H9 (cell line): ENCODE results near the gene ERICH6B. TPM values are rescaled to one million over a fixed set of nuclear protein-coding genes. Genes with fewer than 3 reads are reported as not detected.

Experiments
- DNase-seq: peaks from one replicate; pipeline ENCODE4 v3.0.0-alpha.2; 2017
- H2AFZ ChIP-seq: one replicate; pipeline ENCODE4 v1.6.1; 2013; ENCODE audit warnings: mild to moderate bottlenecking, low read length, control low read depth, moderate library complexity
- H2AK5ac ChIP-seq: 2 replicates; pipeline ENCODE4 v1.6.1; 2013; ENCODE audit warnings: low read length, control low read depth, mixed read lengths; ENCODE audit not compliant: insufficient read length
- H2BK120ac ChIP-seq: one replicate; pipeline ENCODE4 v1.6.1; 2013; ENCODE audit warnings: low read depth, mild to moderate bottlenecking, low read length, control low read depth, inconsistent platforms; ENCODE audit not compliant: poor library complexity, severe bottlenecking
- H2BK12ac ChIP-seq: 2 replicates; pipeline ENCODE4 v1.6.1; 2013; ENCODE audit warnings: low read length, control low read depth, mixed read lengths, low read depth; ENCODE audit not compliant: insufficient read length
- H2BK15ac ChIP-seq: 2 replicates; pipeline ENCODE4 v1.6.1; 2013; ENCODE audit warnings: low read depth, low read length, control low read depth
- H2BK20ac ChIP-seq: one replicate; pipeline ENCODE4 v1.6.1; 2013; ENCODE audit warnings: low read depth, mild to moderate bottlenecking, low read length, control low read depth, inconsistent platforms; ENCODE audit not compliant: poor library complexity, severe bottlenecking
- H2BK5ac ChIP-seq: 2 replicates; pipeline ENCODE4 v1.6.1; 2013; ENCODE audit warnings: low read length, control low read depth, mixed read lengths; ENCODE audit not compliant: insufficient read length
- H3K14ac ChIP-seq: 2 replicates; pipeline ENCODE4 v1.6.1; 2013; ENCODE audit warnings: low read length, control low read depth; ENCODE audit not compliant: insufficient read depth
- H3K18ac ChIP-seq: 2 replicates; pipeline ENCODE4 v1.6.1; 2013; ENCODE audit warnings: low read depth, mild to moderate bottlenecking, mixed read lengths, low read length, control low read depth; ENCODE audit not compliant: insufficient read length
- H3K23ac ChIP-seq: 2 replicates; pipeline ENCODE4 v1.6.1; 2013; ENCODE audit warnings: low read length, control low read depth, mixed read lengths, low read depth; ENCODE audit not compliant: insufficient read length
- H3K23me2 ChIP-seq: 2 replicates; pipeline ENCODE4 v1.6.1; 2013; ENCODE audit warnings: low read depth, mild to moderate bottlenecking, mixed read lengths, low read length, control low read depth; ENCODE audit not compliant: insufficient read length, poor library complexity, severe bottlenecking
- H3K27ac ChIP-seq: 2 replicates; pipeline ENCODE4 v1.5.1; 2013; ENCODE audit warnings: low read length, control low read depth, mixed read lengths, low read depth; ENCODE audit not compliant: insufficient read length
- H3K27me3 ChIP-seq: 2 replicates; pipeline ENCODE4 v1.6.1; 2013; ENCODE audit warnings: low read length, control low read depth, inconsistent platforms; ENCODE audit not compliant: insufficient read depth
- H3K4ac ChIP-seq: 2 replicates; pipeline ENCODE4 v1.6.1; 2013; ENCODE audit warnings: low read depth, mild to moderate bottlenecking, control low read depth, inconsistent platforms, low read length, moderate library complexity
- H3K4me1 ChIP-seq: 2 replicates; pipeline ENCODE4 v1.6.1; 2013; ENCODE audit warnings: low read length, control low read depth, inconsistent platforms; ENCODE audit not compliant: insufficient read depth
- H3K4me2 ChIP-seq: 2 replicates; pipeline ENCODE4 v1.6.1; 2013; ENCODE audit warnings: low read length, control low read depth, mixed read lengths; ENCODE audit not compliant: insufficient read length, insufficient read depth
- H3K56ac ChIP-seq: 2 replicates; pipeline ENCODE4 v1.6.1; 2013; ENCODE audit warnings: low read depth, mild to moderate bottlenecking, mixed read lengths, low read length, control low read depth; ENCODE audit not compliant: insufficient read length
- H3K79me1 ChIP-seq: 2 replicates; pipeline ENCODE4 v1.6.1; 2013; ENCODE audit warnings: low read depth, mild to moderate bottlenecking, moderate library complexity, low read length, control low read depth, inconsistent platforms; ENCODE audit not compliant: insufficient read depth, poor library complexity, severe bottlenecking
- H3K79me2 ChIP-seq: 2 replicates; pipeline ENCODE4 v1.6.1; 2013; ENCODE audit warnings: low read length, control low read depth, inconsistent platforms; ENCODE audit not compliant: insufficient read depth
- H3K9ac ChIP-seq: 2 replicates; pipeline ENCODE4 v1.6.1; 2013; ENCODE audit warnings: low read length, control low read depth, mixed read lengths; ENCODE audit not compliant: insufficient read length; ENCODE audit errors: extremely low read depth
- H3K9me3 ChIP-seq: one replicate; pipeline ENCODE4 v1.6.1; 2013; ENCODE audit warnings: low read depth, low read length, inconsistent platforms; ENCODE audit not compliant: control insufficient read depth
- H3T11ph ChIP-seq: one replicate; pipeline ENCODE4 v1.6.1; 2013; ENCODE audit warnings: mild to moderate bottlenecking, low read length, control low read depth, inconsistent platforms
- H4K20me1 ChIP-seq: one replicate; pipeline ENCODE4 v1.6.1; 2013; ENCODE audit not compliant: control insufficient read depth, insufficient read length, insufficient read depth
- H4K5ac ChIP-seq: 2 replicates; pipeline ENCODE4 v1.6.1; 2013; ENCODE audit warnings: low read depth, mild to moderate bottlenecking, mixed read lengths, low read length, control low read depth; ENCODE audit not compliant: insufficient read length
- H4K8ac ChIP-seq: replicated peaks from 2 replicates; pipeline ENCODE4 v1.6.1; 2013; ENCODE audit warnings: low read length, control low read depth, mixed read lengths, low read depth; ENCODE audit not compliant: insufficient read length
- H4K91ac ChIP-seq: 2 replicates; pipeline ENCODE4 v1.6.1; 2013; ENCODE audit warnings: low read depth, mild to moderate bottlenecking, moderate library complexity, mixed read lengths, low read length, control low read depth; ENCODE audit not compliant: insufficient read length
- H3K27ac Mint-ChIP-seq, 3 experiments: 2 replicates in 2 of 3; 3 replicates in 1 of 3; pipeline ENCODE4 v1.8.0; 2020 to 2021; ENCODE audit warnings: mixed read lengths in 3 of 3, mild to moderate bottlenecking in 1 of 3, moderate library complexity in 1 of 3
- H3K27me3 Mint-ChIP-seq: 2 replicates; pipeline ENCODE4 v1.8.0; 2021; ENCODE audit warnings: low read depth, mild to moderate bottlenecking, moderate library complexity, mixed read lengths
- H3K36me3 Mint-ChIP-seq, 3 experiments: 2 replicates in 2 of 3; 3 replicates in 1 of 3; pipeline ENCODE4 v1.8.0; 2020 to 2021; ENCODE audit warnings: low read depth in 3 of 3, mixed read lengths in 3 of 3; ENCODE audit not compliant: insufficient read depth in 1 of 3
- H3K4me1 Mint-ChIP-seq, 2 experiments: 2 replicates each; pipeline ENCODE4 v1.8.0; 2020; ENCODE audit warnings: mixed read lengths in 2 of 2
- H3K4me3 Mint-ChIP-seq, 2 experiments: 2 replicates in 1 of 2; 3 replicates in 1 of 2; pipeline ENCODE4 v1.8.0; 2020 to 2021; ENCODE audit warnings: mild to moderate bottlenecking in 2 of 2, mixed read lengths in 2 of 2, moderate library complexity in 1 of 2
- H3K9me3 Mint-ChIP-seq, 2 experiments: 2 replicates in 1 of 2; 3 replicates in 1 of 2; pipeline ENCODE4 v1.8.0; 2020; ENCODE audit warnings: mild to moderate bottlenecking in 2 of 2, mixed read lengths in 2 of 2, moderate library complexity in 1 of 2
- CTCF ChIP-seq: fragments of 200-600 bp; sonication (generic); conservative IDR thresholded peaks from 3 replicates; pipeline ENCODE4 v1.8.0; 2021; ENCODE audit warnings: antibody characterized with exemption, mild to moderate bottlenecking
- WGBS: extraction: QIAGEN DNeasy Blood & Tissue Kit; methylation state at CpG from one replicate; pipeline ENCODE4 v1.1.7; 2013; ENCODE audit warnings: missing lambda C conversion rate, low lambda C conversion rate, mixed read lengths; ENCODE audit not compliant: insufficient read length; ENCODE audit errors: extremely low coverage; 5-methylcytosine and 5-hydroxymethylcytosine counted together
- total RNA-seq: library from RNA; stranded (reverse); gene quantifications from 2 replicates; pipeline ENCODE4 v1.2.1, GENCODE V29; 2021

The ERICH6B gene
- total RNA-seq, 1 experiment from 2014 or later: not detected

DNA sequence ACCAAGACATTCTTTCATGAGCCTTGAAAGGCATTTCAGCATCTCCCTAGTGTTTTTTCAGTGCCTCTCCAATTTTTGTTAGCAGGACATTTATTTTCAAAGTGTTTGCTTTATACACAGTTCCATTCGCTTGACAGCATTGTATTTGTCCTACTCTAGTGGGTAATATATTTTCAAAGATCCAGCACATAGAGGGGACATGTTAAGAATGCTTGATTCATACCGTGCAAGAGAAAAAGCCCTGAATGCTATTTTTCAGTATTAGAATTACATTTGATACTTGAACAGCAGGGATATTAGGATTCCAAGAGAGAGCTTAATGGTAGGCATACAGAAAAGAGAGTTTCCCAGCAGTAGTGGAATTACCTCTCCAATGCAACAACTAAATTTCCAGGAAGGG, 21.3 kb downstream of the ERICH6B start:
- no peaks in the 10 kb centered on the region for H3K4me1 Mint-ChIP-seq
- H3K9ac ChIP-seq: no peak overlapping the region
- no peak overlapping the region for H3K4me2 ChIP-seq
- H2AFZ ChIP-seq: no peak overlapping the region
- H3K18ac ChIP-seq: no peak overlapping the region
- no peak overlapping the region for H4K8ac ChIP-seq
- no peak overlapping the region for H2BK120ac ChIP-seq
- no peak overlapping the region for H4K91ac ChIP-seq
- H3K79me1 ChIP-seq: no peaks in the 10 kb centered on the region
- H3K27me3 ChIP-seq: no peaks in the 10 kb centered on the region
- H3T11ph ChIP-seq: no peak overlapping the region
- H4K20me1 ChIP-seq: no peaks in the 10 kb centered on the region
- no peaks in the 10 kb centered on the region for H3K9me3 Mint-ChIP-seq
- no peak overlapping the region for H3K4ac ChIP-seq
- no peak overlapping the region for H3K4me3 Mint-ChIP-seq
- DNase-seq: no peak
- H2BK12ac ChIP-seq: no peak overlapping the region
- H3K79me2 ChIP-seq: no peaks in the 10 kb centered on the region
- no peak overlapping the region for H4K5ac ChIP-seq
- H3K14ac ChIP-seq: no peak overlapping the region
- TF ChIP-seq CTCF: no peak
- H3K23me2 ChIP-seq: no peaks in the 10 kb centered on the region
- H3K9me3 ChIP-seq: no peaks in the 10 kb centered on the region
- H3K27ac Mint-ChIP-seq: no peak overlapping the region
- no CpG with 5 or more reads among the region's 2 CpGs for WGBS
- H3K36me3 Mint-ChIP-seq: no peaks in the 10 kb centered on the region
- H3K27me3 Mint-ChIP-seq: peaks cover 13% of the 10 kb centered on the region
- no peak overlapping the region for H3K23ac ChIP-seq
- no peak overlapping the region for H2BK20ac ChIP-seq
- no peak overlapping the region for H2BK15ac ChIP-seq
- H2BK5ac ChIP-seq: no peak overlapping the region
- no peak overlapping the region for H2AK5ac ChIP-seq
- no peak overlapping the region for H3K27ac ChIP-seq
- no peaks in the 10 kb centered on the region for H3K4me1 ChIP-seq
- H3K56ac ChIP-seq: no peak overlapping the region
